ENCODE results near the gene DOLK.

Gene DOLK

GRCh38 chr9:128901379-128901778 lies 46.0 kb downstream of the DOLK start:
- H3K9me3 ChIP-seq = no peaks in the 10 kb centered on the region
- H3K4me1 ChIP-seq = no peaks in the 10 kb centered on the region
- no peak for TF ChIP-seq CTCF (IDR thresholded peaks at IDR 0.05; ENCODE audit: low read depth, low read length)
- H3K4me3 ChIP-seq (ENCODE audit: low read depth, low read length) = no peak overlapping the region
- H3K27me3 ChIP-seq = no peaks in the 10 kb centered on the region
- no peaks in the 10 kb centered on the region; the same call in none of the 2 replicates for H3K36me3 ChIP-seq
- DNase-seq = no peak

GRCh38 chr9:128899566-128900322 lies 47.7 kb downstream of the DOLK start:
- no peak overlapping the region for H3K4me3 ChIP-seq (ENCODE audit: low read depth, low read length)
- H3K27me3 ChIP-seq = no peaks in the 10 kb centered on the region
- no peaks in the 10 kb centered on the region for H3K9me3 ChIP-seq
- no peak for TF ChIP-seq CTCF (IDR thresholded peaks at IDR 0.05; ENCODE audit: low read depth, low read length)
- H3K4me1 ChIP-seq = no peaks in the 10 kb centered on the region
- peaks cover 3% of the 10 kb centered on the region for H3K36me3 ChIP-seq
- no peak for DNase-seq

GRCh38 chr9:128898845-128899565 lies 48.4 kb downstream of the DOLK start:
- Histone ChIP-seq H3K36me3 (peaks cover 4% of the 10 kb centered on the region), H3K4me3 (ENCODE audit: low read depth, low read length) (no peak overlapping the region), H3K9me3 (no peaks in the 10 kb centered on the region), H3K4me1 (no peaks in the 10 kb centered on the region), H3K27me3 (no peaks in the 10 kb centered on the region)
- DNase-seq = no peak
- no peak for TF ChIP-seq CTCF (IDR thresholded peaks at IDR 0.05; ENCODE audit: low read depth, low read length)

GRCh38 chr9:128898382-128898781 lies 49.0 kb downstream of the DOLK start:
- H3K4me3 ChIP-seq (ENCODE audit: low read depth, low read length) = no peak overlapping the region
- H3K9me3 ChIP-seq = no peaks in the 10 kb centered on the region
- DNase-seq = no peak
- no peak for TF ChIP-seq CTCF (IDR thresholded peaks at IDR 0.05; ENCODE audit: low read depth, low read length)
- no peaks in the 10 kb centered on the region for H3K27me3 ChIP-seq
- no peaks in the 10 kb centered on the region for H3K4me1 ChIP-seq
- peaks cover 9% of the 10 kb centered on the region for H3K36me3 ChIP-seq

DNA sequence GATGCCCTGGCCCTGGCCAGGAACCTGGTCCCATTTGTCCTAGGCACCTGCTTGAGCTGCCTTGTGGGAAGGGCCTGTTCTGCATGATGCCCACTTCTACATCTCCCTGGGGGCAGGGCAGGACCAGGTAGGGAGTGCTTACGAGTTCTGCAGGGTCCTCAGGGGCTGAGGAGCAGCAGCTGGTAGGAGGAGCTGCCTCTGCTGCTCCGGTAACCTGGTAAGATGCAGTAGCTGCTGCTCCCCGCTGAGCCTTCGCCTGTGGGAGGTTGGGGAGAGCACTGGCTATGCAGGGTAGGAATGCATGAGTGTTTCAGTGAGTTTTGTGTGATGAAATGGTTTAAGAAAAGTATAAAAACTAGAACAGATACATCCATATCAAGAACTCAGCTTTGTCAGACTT lies 51.8 kb downstream of the DOLK start:
- peaks cover 24% of the 10 kb centered on the region for H3K36me3 ChIP-seq
- H3K9me3 ChIP-seq = no peaks in the 10 kb centered on the region
- H3K27me3 ChIP-seq = no peaks in the 10 kb centered on the region
- no peaks in the 10 kb centered on the region for H3K4me1 ChIP-seq
- DNase-seq = no peak
- H3K4me3 ChIP-seq (ENCODE audit: low read depth, low read length) = no peak overlapping the region
- TF ChIP-seq CTCF (IDR thresholded peaks at IDR 0.05; ENCODE audit: low read depth, low read length) = no peak
